K562 (cell line): Measurements from ENCODE around the gene SIGLEC7. TPM values are rescaled to one million over a fixed set of nuclear protein-coding genes. Genes with fewer than 3 reads are reported as not detected.

Experiments
- ARID1B ChIP-seq: fragments of 450-650 bp; IDR thresholded peaks from 2 replicates; pipeline ENCODE4 v1.6.1; 2016; ENCODE audit warnings: antibody characterized with exemption, mild to moderate bottlenecking, inconsistent platforms
- CBX3 ChIP-seq, 2 experiments: IDR thresholded peaks; 1 replicate in 1 of 2; 2 replicates in 1 of 2; pipeline ENCODE4 v1.6.1; 2012; ENCODE audit warnings: inconsistent platforms in 2 of 2, low read length in 2 of 2, borderline replicate concordance in 1 of 2, control low read depth in 1 of 2
- CBX8 ChIP-seq: fragments of 200-600 bp; sonication (generic); IDR thresholded peaks from 2 replicates; pipeline ENCODE4 v1.6.1; 2012; ENCODE audit warnings: borderline replicate concordance, mixed run types, low read depth, mild to moderate bottlenecking, moderate library complexity, mixed read lengths, low read length, control low read depth, inconsistent platforms; ENCODE audit not compliant: poor library complexity, severe bottlenecking; ENCODE audit errors: extremely low read depth
- ETS1 ChIP-seq: conservative IDR thresholded peaks from 2 replicates; pipeline ENCODE4 v1.6.1; 2011; ENCODE audit warnings: low read depth, mild to moderate bottlenecking, low read length; ENCODE audit not compliant: control insufficient read depth
- GTF2E2 ChIP-seq: fragments of 200-800 bp; sonication (Bioruptor generic); IDR thresholded peaks from 2 replicates; pipeline ENCODE4 v1.6.1; 2016; ENCODE audit warnings: missing genetic modification characterization, missing compliant biosample characterization
- HDAC3 ChIP-seq: fragments of 450-650 bp; IDR thresholded peaks from 2 replicates; pipeline ENCODE4 v1.6.1; 2018; ENCODE audit warnings: borderline replicate concordance, mild to moderate bottlenecking, moderate library complexity; ENCODE audit not compliant: partially characterized antibody
- HDAC8 ChIP-seq: fragments of 450-650 bp; IDR thresholded peaks from 2 replicates; pipeline ENCODE4 v1.6.1; 2016; ENCODE audit warnings: mild to moderate bottlenecking, missing genetic modification characterization, moderate library complexity, missing compliant biosample characterization
- HES1 ChIP-seq: fragments of 450-650 bp; IDR thresholded peaks from 2 replicates; pipeline ENCODE4 v1.6.1; 2016; ENCODE audit warnings: low read depth, mild to moderate bottlenecking, moderate library complexity
- HMGXB4 ChIP-seq: sonication (generic); formaldehyde crosslinking; IDR thresholded peaks from 2 replicates; pipeline ENCODE4 v1.8.1; 2023; ENCODE audit warnings: mild to moderate bottlenecking, missing genetic modification reagents
- HSF4 ChIP-seq: fragments of 250-450 bp; sonication (Bioruptor Pico); IDR thresholded peaks from 2 replicates; pipeline ENCODE4 v2.1.2; 2022; ENCODE audit warnings: mild to moderate bottlenecking, moderate library complexity, borderline replicate concordance
- MECOM ChIP-seq: fragments of 250-450 bp; sonication (Bioruptor Pico); IDR thresholded peaks from 2 replicates; pipeline ENCODE4 v1.8.0; 2022; ENCODE audit warnings: inconsistent platforms
- PHB ChIP-seq: fragments of 250-450 bp; sonication (Bioruptor Pico); IDR thresholded peaks from 2 replicates; pipeline ENCODE4 v1.5.0; 2021
- PURB ChIP-seq: sonication (generic); formaldehyde crosslinking; IDR thresholded peaks from 2 replicates; pipeline ENCODE4 v1.9.0; 2021; ENCODE audit warnings: low read depth, mild to moderate bottlenecking, missing genetic modification reagents
- TAL1 ChIP-seq: fragments of 450-650 bp; IDR thresholded peaks from 2 replicates; pipeline ENCODE4 v1.6.1; 2016; ENCODE audit warnings: mild to moderate bottlenecking
- TBL1XR1 ChIP-seq, 2 experiments: IDR thresholded peaks; 2 replicates each; pipeline ENCODE4 v1.6.1; 2012; ENCODE audit warnings: improper control_type of control experiment in 2 of 2, low read length in 2 of 2, mild to moderate bottlenecking in 1 of 2
- TBP ChIP-seq: optimal IDR thresholded peaks from 2 replicates; pipeline ENCODE3; 2011; ENCODE audit warnings: low read depth, low read length, improper control_type of control experiment
- TEAD4 ChIP-seq, 2 experiments: sonication (generic) in 1 of 2; formaldehyde crosslinking in 1 of 2; IDR thresholded peaks; 2 replicates each; pipeline versions ENCODE4 v1.6.1 to v1.8.0; 2012 to 2022; ENCODE audit warnings: borderline replicate concordance in 1 of 2, inconsistent platforms in 1 of 2, low read length in 1 of 2, mild to moderate bottlenecking in 1 of 2, missing genetic modification reagents in 1 of 2
- XRCC4 ChIP-seq: IDR thresholded peaks from one replicate; pipeline ENCODE4 v1.6.1; 2011; ENCODE audit not compliant: insufficient read depth, insufficient read length; ENCODE audit errors: extremely low read depth
- ZEB2 ChIP-seq: fragments of 450-650 bp; IDR thresholded peaks from 2 replicates; pipeline ENCODE4 v1.6.1; 2016
- ZFP1 ChIP-seq: fragments of 450-650 bp; formaldehyde crosslinking; IDR thresholded peaks from 2 replicates; pipeline ENCODE4 v1.4.0; 2020; ENCODE audit warnings: mild to moderate bottlenecking, mixed read lengths
- ZNF134 ChIP-seq: fragments of 250-450 bp; sonication (Bioruptor Pico); conservative IDR thresholded peaks from 2 replicates; pipeline ENCODE4 v1.4.0; 2020
- ZNF140 ChIP-seq: fragments of 250-450 bp; sonication (Bioruptor Pico); IDR thresholded peaks from 2 replicates; pipeline ENCODE4 v1.8.0; 2021; ENCODE audit warnings: moderate library complexity, mild to moderate bottlenecking, inconsistent platforms
- ZNF212 ChIP-seq: fragments of 450-650 bp; formaldehyde crosslinking; IDR thresholded peaks from 2 replicates; pipeline ENCODE4 v1.4.0; 2020; ENCODE audit warnings: mild to moderate bottlenecking
- ZNF217 ChIP-seq: sonication (generic); formaldehyde crosslinking; IDR thresholded peaks from 2 replicates; pipeline ENCODE4 v1.8.0; 2022; ENCODE audit warnings: mild to moderate bottlenecking, missing genetic modification reagents
- ZNF263 ChIP-seq: sonication (generic); formaldehyde crosslinking; IDR thresholded peaks from 2 replicates; pipeline ENCODE4 v1.8.0; 2022; ENCODE audit warnings: mild to moderate bottlenecking, missing genetic modification reagents, borderline replicate concordance
- ZNF830 ChIP-seq: fragments of 250-450 bp; sonication (Bioruptor Pico); IDR thresholded peaks from 2 replicates; pipeline ENCODE4 v1.5.0; 2021; ENCODE audit warnings: mild to moderate bottlenecking
- polyA plus RNA-seq, 8 experiments: library from polyadenylated mRNA; depleted of rRNA in 4 of 8; stranded (reverse) in 5 of 8; unstranded in 3 of 8; fragments of >200 nt; fragmentation: Nextera tagmentation in 2 of 8; fragmentation: Illumina TruSeq in 1 of 8; extraction: Ambion mirVana in 2 of 8; extraction: Trizol in 1 of 8; gene quantifications; 2 replicates each; pipeline versions ENCODE4 v1.2.1 to v1.2.3, GENCODE V29; 2011 to 2014; ENCODE audit warnings: inconsistent platforms in 1 of 8, missing spikeins in 1 of 8
- total RNA-seq, 7 experiments: library from RNA; depleted of rRNA in 6 of 7; stranded (reverse); fragments of >200 nt in 6 of 7; fragmentation: Illumina TruSeq in 2 of 7; extraction: Trizol in 2 of 7; gene quantifications; 2 replicates each; pipeline versions ENCODE4 v1.2.1 to v1.2.3, GENCODE V29; 2011 to 2021; ENCODE audit warnings: low replicate concordance in 1 of 7

Gene SIGLEC7
- total and polyA plus RNA-seq, 9 of the 15 experiments (the other 6 are each of a cell fraction or from before 2014, with no cell fraction given), result 0.10 to 0.12 TPM; not detected in 7

- no peak for TF ChIP-seq PURB (CRISPR knock-in tag)
- TF ChIP-seq ARID1B, result peak; percentile 68
- TF ChIP-seq GTF2E2 (tag), result no peak
- TF ChIP-seq XRCC4, result no peak
- TF ChIP-seq ZFP1, result no peak
- peak; percentile 67 for TF ChIP-seq TAL1
- TF ChIP-seq HES1, result no peak
- TF ChIP-seq ZEB2, result no peak
- no peak for TF ChIP-seq PHB (CRISPR knock-in tag)
- TF ChIP-seq TBL1XR1 (IDR thresholded peaks at IDR 0.05; ENCODE audit: low read length in 2 of 2), result no peak
- no peak for TF ChIP-seq HDAC3
- no peak for TF ChIP-seq HDAC8 (tag)
- no peak for TF ChIP-seq TBP
- no peak for TF ChIP-seq ZNF212 (CRISPR knock-in tag)
- TF ChIP-seq ZNF134 (CRISPR knock-in tag), result no peak
- TF ChIP-seq ETS1, result no peak
- TF ChIP-seq ZNF263 (CRISPR knock-in tag), result peak; percentile 78
- no peak for TF ChIP-seq CBX8
- peak; percentile 67 for TF ChIP-seq TEAD4 (IDR thresholded peaks at IDR 0.05; ENCODE audit: low read length)
- TF ChIP-seq TEAD4 (CRISPR knock-in tag; IDR thresholded peaks at IDR 0.05; ENCODE audit: borderline replicate concordance), result no peak
- 0 out of 2 replicates have a peak, but pooled peaks have one; percentile 25 for TF ChIP-seq MECOM (CRISPR knock-in tag)
- TF ChIP-seq CBX3 (IDR thresholded peaks at IDR 0.05; ENCODE audit: borderline replicate concordance in 1 of 2, low read length in 2 of 2), result no peak
- no peak for TF ChIP-seq ZNF830 (CRISPR knock-in tag)
- TF ChIP-seq ZNF217 (CRISPR knock-in tag), result no peak
- no peak for TF ChIP-seq HMGXB4 (CRISPR knock-in tag)
- TF ChIP-seq HSF4 (CRISPR knock-in tag), result no peak
- TF ChIP-seq ZNF140 (CRISPR knock-in tag), result no peak
These were observed 45.5 kb downstream of the SIGLEC7 start (continued) for GRCh38 chr19:51187395-51188226.
